SKM-1 (cell line): Measurements from ENCODE around the gene RERG.

ENCODE experiments used
- DNase-seq: peaks from one replicate; lab custom pipeline; 2025; ENCODE audit not compliant: unreplicated experiment; lab: John Stamatoyannopoulos, UW

The RERG gene

GRCh38 chr12:15192720-15193119 lies 28.5 kb downstream of the RERG start:
- DNase-seq: no peak

DNA sequence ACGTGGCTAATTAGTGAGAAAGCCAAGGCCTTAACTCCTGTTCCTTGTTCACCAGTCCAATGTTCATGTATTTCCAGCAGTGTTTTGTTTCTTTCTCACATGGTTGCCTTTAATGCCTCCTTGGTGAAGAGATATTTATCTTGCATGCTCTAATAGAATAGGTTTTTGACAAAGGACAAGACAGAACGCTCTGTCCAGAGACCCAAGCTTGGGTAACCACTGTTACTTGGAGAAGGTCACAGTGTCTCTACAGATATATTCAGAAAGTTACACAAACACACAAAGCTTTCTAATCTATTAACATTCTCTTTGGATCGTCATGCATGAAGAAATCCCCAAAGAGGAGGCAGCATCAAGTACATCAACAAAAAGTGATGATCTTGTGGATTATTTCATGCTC lies 33.1 kb downstream of the RERG start:
- DNase-seq: no peak

- no peak for DNase-seq
These were observed 34.6 kb downstream of the RERG start for GRCh38 chr12:15186597-15186996.

DNA sequence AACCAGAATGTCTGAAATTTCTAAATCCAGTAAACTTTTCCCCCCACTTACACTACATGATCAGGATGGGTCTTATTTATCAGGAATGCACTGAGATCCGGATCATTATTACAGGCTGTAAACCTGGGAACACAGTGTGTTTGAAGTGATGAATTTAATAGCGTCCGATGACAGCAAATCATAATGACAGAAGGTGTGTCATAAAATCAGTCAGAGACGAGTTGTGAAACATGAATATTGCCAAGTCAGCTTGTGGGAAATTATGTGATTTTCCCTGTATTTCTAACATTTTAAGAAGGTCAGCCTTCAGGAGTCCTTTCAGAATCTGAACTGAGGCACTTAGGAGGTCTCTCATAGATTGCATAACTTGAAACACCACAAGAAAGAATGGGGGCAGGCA lies 36.7 kb downstream of the RERG start:
- DNase-seq: no peak

DNA sequence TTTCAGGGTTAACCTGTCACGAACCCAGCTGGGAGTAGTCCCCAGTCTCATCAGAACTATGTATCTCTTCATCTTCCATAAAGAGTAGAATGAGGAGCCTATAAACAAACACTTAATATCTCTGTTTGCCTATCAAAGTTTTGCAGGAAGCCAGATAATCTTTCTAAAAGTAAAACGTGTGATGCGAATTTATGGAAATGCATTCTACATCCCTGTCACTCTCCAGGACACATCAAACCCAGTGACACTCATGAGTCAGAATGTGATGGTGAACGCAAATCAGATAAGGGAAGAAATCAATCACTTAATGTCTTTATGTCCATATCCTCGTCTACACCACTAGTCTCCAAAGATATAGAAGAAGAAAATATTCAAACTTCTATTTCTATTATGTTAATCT lies 37.4 kb downstream of the RERG start:
- DNase-seq: no peak

GRCh38 chr12:15181017-15181683 lies 40.1 kb downstream of the RERG start:
- no peak for DNase-seq

GRCh38 chr12:15180325-15180724 lies 40.9 kb downstream of the RERG start:
- DNase-seq: no peak

DNA sequence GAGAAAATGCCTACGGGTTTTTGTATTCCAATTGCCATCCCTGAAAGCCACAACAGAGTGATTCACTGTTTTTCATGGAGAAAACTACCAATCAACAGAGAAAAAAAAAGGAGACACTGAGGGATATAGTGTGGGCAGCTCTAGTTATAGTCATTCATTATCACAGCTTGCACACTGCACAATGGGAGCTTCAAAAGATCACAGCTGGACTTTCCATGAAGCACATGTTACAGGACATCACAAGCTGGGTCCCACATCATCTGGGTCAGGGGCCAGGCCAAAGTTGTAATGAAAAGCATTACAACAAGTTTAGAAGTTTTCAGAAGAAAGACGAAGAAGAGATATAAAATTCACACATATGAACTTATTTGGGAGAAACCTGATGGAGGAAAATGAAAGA lies 41.5 kb downstream of the RERG start:
- DNase-seq: no peak

DNA sequence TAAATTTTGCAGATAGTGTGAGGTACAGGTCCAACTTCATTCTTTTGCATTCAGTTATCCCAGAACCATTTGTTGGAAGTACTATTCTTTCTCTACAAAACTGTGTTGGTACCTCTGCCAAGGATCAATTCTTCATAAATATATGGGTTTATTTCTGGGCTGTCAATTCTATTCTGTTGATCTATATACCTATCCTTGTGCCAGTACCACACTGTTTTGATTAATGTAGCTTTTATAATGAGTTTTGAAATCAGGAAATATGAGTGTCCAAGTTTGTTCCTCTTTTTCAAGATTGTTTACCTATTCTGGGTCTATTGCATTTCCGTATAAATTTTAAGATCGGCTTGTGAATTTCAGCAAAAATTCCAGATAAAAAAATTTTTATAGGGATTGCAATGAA lies 48.1 kb downstream of the RERG start:
- DNase-seq: no peak

DNA sequence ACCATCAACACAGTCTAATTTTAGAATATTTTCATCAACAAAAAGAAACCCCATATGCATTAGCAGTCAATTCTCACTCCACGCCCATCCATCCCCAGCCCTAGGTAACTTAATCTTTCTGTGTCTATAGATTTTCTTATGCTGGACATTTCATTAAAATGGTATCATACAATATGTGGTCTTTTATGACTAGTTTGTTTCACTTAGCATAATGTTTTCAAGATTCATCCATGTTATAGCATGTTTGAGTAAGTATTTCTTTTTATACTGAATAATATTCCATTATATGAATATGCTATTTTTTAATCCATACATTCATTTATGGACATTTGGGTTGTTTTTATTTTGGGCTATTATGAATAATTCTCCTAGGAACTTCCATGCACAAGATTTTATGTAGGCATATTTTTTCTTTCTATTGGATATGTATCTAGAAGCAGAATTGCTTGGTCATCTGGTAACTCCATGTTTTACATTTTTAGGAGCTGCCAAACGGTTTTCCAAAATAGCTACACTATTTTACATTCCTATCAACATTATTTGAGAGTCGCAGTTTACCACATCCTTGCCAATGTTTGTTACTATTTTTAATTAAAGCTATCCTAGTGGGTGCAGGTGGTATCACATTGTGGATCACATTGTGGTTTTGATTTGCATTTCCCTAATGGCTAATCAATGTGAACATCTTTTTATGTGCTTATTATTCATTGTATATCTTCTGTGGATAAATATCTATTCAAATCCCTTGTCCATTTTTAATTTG lies 49.0 kb downstream of the RERG start:
- no peak for DNase-seq

- no peak for DNase-seq
These were observed 50.1 kb downstream of the RERG start for GRCh38 chr12:15171012-15171655.

DNA sequence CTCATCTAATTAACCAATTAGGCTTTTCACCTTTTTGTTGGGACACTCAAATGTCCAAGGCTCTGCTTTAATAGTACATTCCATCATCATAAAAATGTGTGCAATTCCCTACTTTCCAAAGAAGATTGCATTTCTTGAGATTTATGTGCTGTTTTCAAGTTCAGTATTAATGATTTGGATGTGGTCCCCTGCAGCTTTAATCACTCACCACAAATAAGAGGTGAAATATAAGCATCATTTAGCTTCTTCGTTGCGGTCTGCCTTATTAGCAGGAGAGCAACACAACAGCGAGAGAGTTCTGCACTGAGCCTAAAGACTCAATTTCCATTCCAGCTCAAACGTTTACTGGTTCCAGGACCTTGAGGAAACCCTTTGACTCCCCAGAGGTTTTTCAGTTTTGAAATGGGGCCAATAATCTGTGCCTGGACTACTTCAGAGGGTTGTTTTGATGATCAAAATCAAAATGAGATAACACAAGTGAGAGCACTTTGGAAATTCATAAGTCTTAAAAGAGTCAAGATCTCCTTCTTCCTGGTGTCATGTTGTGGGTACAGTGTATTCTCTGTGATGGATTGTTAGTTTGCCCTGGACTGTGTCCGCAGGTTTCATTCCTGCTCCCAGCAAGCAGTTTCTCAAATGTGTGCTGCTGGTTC lies 53.1 kb downstream of the RERG start:
- DNase-seq: no peak

GRCh38 chr12:15165012-15165659 lies 56.1 kb downstream of the RERG start:
- DNase-seq: no peak

DNA sequence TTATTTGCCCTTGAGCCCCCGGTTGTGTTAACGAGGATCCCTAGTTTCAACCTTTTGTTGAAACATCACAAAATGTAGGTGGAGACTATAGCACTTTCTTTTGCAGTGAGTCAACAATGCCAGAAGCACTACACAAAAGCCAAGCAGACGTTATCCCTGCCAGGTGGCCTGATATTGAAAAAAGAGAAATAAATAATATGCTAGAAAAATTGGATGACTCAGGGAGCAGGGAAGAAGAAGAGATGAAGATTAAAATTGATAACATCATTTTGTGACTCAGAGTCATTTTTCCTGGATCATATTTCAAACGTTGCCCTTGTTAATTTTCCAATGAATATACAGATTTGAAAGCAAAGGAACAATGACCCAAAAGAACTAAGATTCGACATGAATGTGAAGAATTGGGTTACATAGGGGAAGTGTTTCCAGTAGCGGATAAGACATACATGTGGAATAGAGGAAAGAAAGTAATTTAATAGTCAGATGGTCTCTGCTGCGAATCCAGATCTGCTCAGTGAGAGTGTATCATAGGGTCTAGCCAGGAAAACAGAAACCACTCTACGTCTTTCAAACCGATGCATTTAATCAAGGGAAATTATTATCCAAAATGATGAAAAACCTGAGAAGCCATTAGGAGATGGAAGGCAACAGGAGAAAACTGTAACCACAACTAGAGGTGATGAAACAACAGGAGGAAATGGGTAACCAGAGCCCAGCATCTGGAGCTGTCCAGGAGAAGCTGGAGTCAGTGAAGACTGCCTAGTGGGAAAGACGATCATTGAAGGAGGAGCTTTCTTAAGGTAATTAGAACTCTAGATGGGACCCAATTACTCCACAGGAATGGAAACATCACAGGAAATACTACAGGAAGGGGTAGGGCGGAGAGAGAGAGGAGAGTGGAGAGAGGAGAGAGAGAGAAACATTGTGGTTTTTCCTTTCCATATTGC lies 57.9 kb downstream of the RERG start:
- DNase-seq: no peak

DNA sequence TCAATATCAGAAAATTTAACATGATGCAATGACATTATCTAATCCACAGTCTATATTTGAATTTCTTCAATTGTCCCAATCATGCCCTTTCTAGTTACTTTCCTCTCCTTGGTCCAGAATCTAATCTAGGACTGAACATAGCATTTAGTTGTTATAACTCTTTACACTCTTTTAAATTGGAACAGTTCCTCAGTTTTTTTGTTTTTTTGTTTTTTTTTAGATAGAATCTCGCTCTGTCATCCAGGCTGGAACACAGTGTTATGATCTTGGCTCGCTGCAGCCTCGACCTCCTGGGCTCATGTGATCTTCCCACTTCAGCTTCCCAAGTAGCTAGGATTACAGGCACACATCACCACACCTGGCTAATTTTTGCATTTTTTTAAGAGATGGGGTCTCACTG lies 63.1 kb downstream of the RERG start:
- no peak for DNase-seq

- no peak for DNase-seq
These were observed 63.9 kb downstream of the RERG start for GRCh38 chr12:15157269-15157671.

- DNase-seq: no peak
These were observed 65.9 kb downstream of the RERG start for GRCh38 chr12:15155271-15155670.

GRCh38 chr12:15154103-15154502 lies 67.1 kb downstream of the RERG start:
- DNase-seq: no peak

GRCh38 chr12:15152868-15153267 lies 68.3 kb downstream of the RERG start:
- DNase-seq: no peak

DNA sequence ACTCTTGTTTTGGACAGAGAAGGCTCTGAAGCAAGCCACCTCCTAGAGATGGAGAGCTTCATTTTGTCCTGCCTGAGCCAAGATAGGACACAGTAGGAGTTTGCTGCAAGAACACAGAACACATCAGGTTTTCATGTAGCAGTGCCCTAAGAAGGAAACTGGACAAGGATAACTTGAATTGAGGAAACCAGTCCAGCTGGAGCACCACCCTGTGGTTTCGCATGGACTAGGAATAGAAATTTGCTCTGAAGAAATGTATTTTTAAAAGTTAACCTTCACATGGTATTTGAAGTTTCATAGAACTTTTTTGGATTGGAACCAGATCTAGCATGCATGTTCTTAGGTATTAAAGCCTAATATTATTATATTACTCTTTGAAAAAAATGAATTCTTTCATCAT lies 68.8 kb downstream of the RERG start:
- DNase-seq: no peak
